ENCODE results near the gene SUZ12.

DNA sequence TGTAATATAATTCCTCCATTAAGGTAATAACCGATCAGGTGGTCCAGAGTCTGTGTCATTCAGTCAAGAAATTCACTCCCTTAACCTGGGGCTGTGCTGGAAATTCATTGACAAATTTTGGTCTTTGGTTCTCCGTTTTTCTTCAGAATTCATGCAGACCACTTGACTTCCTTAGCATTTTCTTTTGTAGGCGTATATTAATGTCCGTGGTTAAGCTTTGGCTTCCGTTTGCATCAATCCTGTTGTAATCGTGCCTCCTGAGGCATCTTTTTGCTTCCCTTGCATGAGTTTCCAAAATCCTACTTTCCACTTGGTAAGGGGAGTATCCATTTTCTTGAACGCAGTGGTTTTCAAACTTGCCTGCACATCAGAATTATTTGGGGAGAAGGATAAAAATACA, 79.4 kb downstream of the SUZ12 start:
- TF ChIP-seq, protein P1, sequence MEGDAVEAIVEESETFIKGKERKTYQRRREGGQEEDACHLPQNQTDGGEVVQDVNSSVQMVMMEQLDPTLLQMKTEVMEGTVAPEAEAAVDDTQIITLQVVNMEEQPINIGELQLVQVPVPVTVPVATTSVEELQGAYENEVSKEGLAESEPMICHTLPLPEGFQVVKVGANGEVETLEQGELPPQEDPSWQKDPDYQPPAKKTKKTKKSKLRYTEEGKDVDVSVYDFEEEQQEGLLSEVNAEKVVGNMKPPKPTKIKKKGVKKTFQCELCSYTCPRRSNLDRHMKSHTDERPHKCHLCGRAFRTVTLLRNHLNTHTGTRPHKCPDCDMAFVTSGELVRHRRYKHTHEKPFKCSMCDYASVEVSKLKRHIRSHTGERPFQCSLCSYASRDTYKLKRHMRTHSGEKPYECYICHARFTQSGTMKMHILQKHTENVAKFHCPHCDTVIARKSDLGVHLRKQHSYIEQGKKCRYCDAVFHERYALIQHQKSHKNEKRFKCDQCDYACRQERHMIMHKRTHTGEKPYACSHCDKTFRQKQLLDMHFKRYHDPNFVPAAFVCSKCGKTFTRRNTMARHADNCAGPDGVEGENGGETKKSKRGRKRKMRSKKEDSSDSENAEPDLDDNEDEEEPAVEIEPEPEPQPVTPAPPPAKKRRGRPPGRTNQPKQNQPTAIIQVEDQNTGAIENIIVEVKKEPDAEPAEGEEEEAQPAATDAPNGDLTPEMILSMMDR (IDR thresholded peaks at IDR 0.05; ENCODE audit: low read depth, low read length, poor library complexity, severe bottlenecking): no peak
- TF ChIP-seq EZH2phosphoT487 (IDR thresholded peaks at IDR 0.05; ENCODE audit: borderline replicate concordance, low read length): no peak

Measured in DOHH2 (cell line).